ENCODE results near the gene F11. TPM values are rescaled to one million over a fixed set of nuclear protein-coding genes. Genes with fewer than 3 reads are reported as not detected.

The F11 gene
- total RNA-seq, 2 donors from 2014 or later, result not detected

GRCh38 chr4:186335793-186336192, 69.8 kb downstream of the F11 start:
- Mint-ChIP-seq H3K9me3 (peaks cover 6% of the 10 kb centered on the region), H3K27ac (no peak overlapping the region), H3K4me3 (no peak overlapping the region), H3K27me3 (ENCODE audit: insufficient read depth) (peaks cover 19% of the 10 kb centered on the region), H3K4me1 (no peaks in the 10 kb centered on the region), H3K36me3 (ENCODE audit: low read depth) (no peaks in the 10 kb centered on the region)
- H3K9me3 ChIP-seq (ENCODE audit: control insufficient read depth, low read length), result no peaks in the 10 kb centered on the region
- H3K4me3 ChIP-seq (ENCODE audit: low read length), result no peak overlapping the region
- H3K9ac ChIP-seq (ENCODE audit: extremely low read depth, low read length, poor library complexity, severe bottlenecking), result no peak overlapping the region
- no peaks in the 10 kb centered on the region for H3K27me3 ChIP-seq (ENCODE audit: control insufficient read depth, insufficient read depth, low read length, poor library complexity, severe bottlenecking)
- TF ChIP-seq CTCF (conservative IDR thresholded peaks at IDR 0.05), result no peak
- H3K27ac ChIP-seq (ENCODE audit: low read depth, low read length), result no peak overlapping the region
- DNase-seq, result no peak
- H3K4me1 ChIP-seq (ENCODE audit: control insufficient read depth, insufficient read depth, low read length), result no peaks in the 10 kb centered on the region
- no peaks in the 10 kb centered on the region for H3K36me3 ChIP-seq (ENCODE audit: control insufficient read depth, insufficient read depth, low read length)
- 55 to 77% methylated on average over 1 of the region's 1 CpG for WGBS, 2 experiments (ENCODE audit: insufficient coverage in 1 of 2, insufficient read length in 1 of 2)

Other genes with a start within 250 kb of the F11 start
- under 1 TPM in 1 of 2 donors, not detected in 1; 0.26 TPM for gene TLR3, start 197.0 kb upstream of the F11 start, total RNA-seq
- gene FAM149A, start 161.5 kb upstream of the F11 start, total RNA-seq, result 1 to 10 TPM; 2.4 to 3.3 TPM
- gene CYP4V2, start 74.6 kb upstream of the F11 start, total RNA-seq, result 1 to 10 TPM; 2.0 to 2.1 TPM
- gene KLKB1, start 38.7 kb upstream of the F11 start, total RNA-seq, result 10 to 100 TPM in 1 of 2 donors, 1 to 10 TPM in 1; 9.5 to 11.9 TPM

Data from endodermal cell (in vitro differentiated cells).